GM12878 (cell line): ENCODE measurements around the gene CCDC106. TPM values are rescaled to one million over a fixed set of nuclear protein-coding genes. Genes with fewer than 3 reads are reported as not detected.

ENCODE experiments used
- BACH1 ChIP-seq: fragments of 450-650 bp; IDR thresholded peaks from 2 replicates; pipeline ENCODE4 v1.6.1; 2017; ENCODE audit warnings: mild to moderate bottlenecking, borderline replicate concordance
- LARP7 ChIP-seq: fragments of 450-650 bp; IDR thresholded peaks from 2 replicates; pipeline ENCODE4 v1.6.1; 2017; ENCODE audit warnings: mild to moderate bottlenecking
- MYC ChIP-seq: IDR thresholded peaks from 2 replicates; pipeline ENCODE4 v1.6.1; 2011; ENCODE audit warnings: mild to moderate bottlenecking, low read length, moderate library complexity, inconsistent platforms; ENCODE audit not compliant: insufficient read depth, insufficient replicate concordance, insufficient read length, severe bottlenecking
- PAX5 ChIP-seq: IDR thresholded peaks from 2 replicates; pipeline ENCODE4 v1.6.1; 2011; ENCODE audit warnings: low read depth, low read length, borderline replicate concordance
- RAD51 ChIP-seq: fragments of 450-650 bp; IDR thresholded peaks from 2 replicates; pipeline ENCODE4 v1.6.1; 2016; ENCODE audit warnings: moderate library complexity, mild to moderate bottlenecking, inconsistent platforms
- TCF12 ChIP-seq: IDR thresholded peaks from 2 replicates; pipeline ENCODE4 v1.6.1; 2011; ENCODE audit warnings: low read depth, mild to moderate bottlenecking, low read length
- ZSCAN29 ChIP-seq: fragments of 450-650 bp; IDR thresholded peaks from 2 replicates; pipeline ENCODE4 v1.6.1; 2017; ENCODE audit warnings: mild to moderate bottlenecking, moderate library complexity
- polyA plus RNA-seq, 11 experiments: library from polyadenylated mRNA; depleted of rRNA in 4 of 11; unstranded in 6 of 11; stranded (reverse) in 5 of 11; fragments of >200 nt; fragmentation: Nextera tagmentation in 4 of 11; fragmentation: Illumina TruSeq in 1 of 11; extraction: Ambion mirVana in 4 of 11; extraction: Trizol in 1 of 11; gene quantifications; 1 replicate in 1 of 11; 2 replicates in 10 of 11; pipeline versions ENCODE4 v1.2.1 to v1.2.3, GENCODE V29; 2011 to 2016; ENCODE audit warnings: inconsistent platforms in 2 of 11, missing spikeins in 2 of 11, low read depth in 1 of 11
- total RNA-seq, 4 experiments: library from RNA; depleted of rRNA in 3 of 4; stranded (reverse); fragments of >200 nt in 3 of 4; fragmentation: Illumina TruSeq in 1 of 4; extraction: Trizol in 1 of 4; gene quantifications; 2 replicates each; pipeline versions ENCODE4 v1.2.1 to v1.2.3, GENCODE V29; 2013 to 2021
- TF ChIP-seq, protein P1 (sequence below): IDR thresholded peaks from 2 replicates; pipeline ENCODE4 v1.6.1; 2012; ENCODE audit warnings: low read depth, low read length, improper control_type of control experiment
- TF ChIP-seq, protein P2 (sequence below): fragments of 450-650 bp; conservative IDR thresholded peaks from 2 replicates; pipeline ENCODE4 v1.6.1; 2017; ENCODE audit warnings: mild to moderate bottlenecking, moderate library complexity
- TF ChIP-seq, protein P3 (sequence below): fragments of 450-650 bp; IDR thresholded peaks from 2 replicates; pipeline ENCODE4 v1.6.1; 2017; ENCODE audit warnings: mild to moderate bottlenecking, moderate library complexity
- TF ChIP-seq, protein P4 (sequence below): fragments of 450-650 bp; IDR thresholded peaks from 2 replicates; pipeline ENCODE4 v1.6.1; 2016; ENCODE audit warnings: mild to moderate bottlenecking

CCDC106 gene
- total and polyA plus RNA-seq, 10 of the 15 experiments (the other 5 are each of a cell fraction or from before 2014, with no cell fraction given), result 0.04 to 35.9 (median 19.8) TPM

DNA sequence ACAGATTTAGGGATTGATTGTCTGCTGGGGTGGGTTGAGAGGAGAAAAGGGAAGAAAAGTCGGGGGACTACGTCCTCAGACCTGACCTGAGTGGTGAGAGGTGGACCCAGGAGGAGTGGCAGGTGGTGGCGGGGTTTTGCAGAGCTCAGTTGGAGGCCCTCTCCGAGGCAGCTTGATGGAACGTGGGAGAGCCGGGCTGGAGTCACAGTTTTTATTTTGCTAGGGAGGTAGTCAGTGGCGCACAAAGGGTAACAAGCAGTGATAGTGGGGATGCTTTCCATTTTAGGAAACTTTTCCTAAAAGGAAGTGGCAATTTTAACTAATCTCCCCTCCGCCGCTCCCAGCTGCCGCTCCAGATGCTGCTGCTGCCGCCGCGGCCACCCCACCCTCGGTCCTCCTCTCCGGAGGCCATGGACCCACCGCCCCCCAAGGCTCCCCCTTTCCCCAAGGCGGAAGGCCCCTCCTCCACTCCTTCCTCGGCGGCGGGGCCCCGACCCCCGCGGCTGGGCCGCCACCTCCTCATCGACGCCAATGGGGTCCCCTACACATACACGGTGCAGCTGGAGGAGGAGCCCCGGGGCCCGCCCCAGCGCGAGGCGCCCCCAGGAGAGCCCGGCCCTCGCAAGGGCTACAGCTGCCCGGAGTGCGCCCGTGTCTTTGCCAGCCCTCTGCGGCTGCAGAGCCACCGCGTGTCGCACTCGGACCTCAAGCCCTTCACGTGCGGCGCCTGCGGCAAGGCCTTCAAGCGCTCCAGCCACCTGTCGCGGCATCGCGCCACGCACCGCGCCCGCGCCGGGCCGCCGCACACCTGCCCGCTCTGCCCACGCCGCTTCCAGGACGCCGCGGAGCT is 5.6 kb upstream of the CCDC106 start (continued):
- TF ChIP-seq, protein P1, sequence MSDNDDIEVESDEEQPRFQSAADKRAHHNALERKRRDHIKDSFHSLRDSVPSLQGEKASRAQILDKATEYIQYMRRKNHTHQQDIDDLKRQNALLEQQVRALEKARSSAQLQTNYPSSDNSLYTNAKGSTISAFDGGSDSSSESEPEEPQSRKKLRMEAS, result peak; percentile 74
- TF ChIP-seq RAD51 (no peak), LARP7 (peak; percentile 74), MYC (peak; percentile 38), TCF12 (peak; percentile 21; the same call in 1 of the 2 replicates), ZSCAN29 (0 out of 2 replicates have a peak, but pooled peaks have one; percentile 37), PAX5 (peak; percentile 24; the same call in 1 of the 2 replicates), BACH1 (peak; percentile 71)
- TF ChIP-seq, protein P2, sequence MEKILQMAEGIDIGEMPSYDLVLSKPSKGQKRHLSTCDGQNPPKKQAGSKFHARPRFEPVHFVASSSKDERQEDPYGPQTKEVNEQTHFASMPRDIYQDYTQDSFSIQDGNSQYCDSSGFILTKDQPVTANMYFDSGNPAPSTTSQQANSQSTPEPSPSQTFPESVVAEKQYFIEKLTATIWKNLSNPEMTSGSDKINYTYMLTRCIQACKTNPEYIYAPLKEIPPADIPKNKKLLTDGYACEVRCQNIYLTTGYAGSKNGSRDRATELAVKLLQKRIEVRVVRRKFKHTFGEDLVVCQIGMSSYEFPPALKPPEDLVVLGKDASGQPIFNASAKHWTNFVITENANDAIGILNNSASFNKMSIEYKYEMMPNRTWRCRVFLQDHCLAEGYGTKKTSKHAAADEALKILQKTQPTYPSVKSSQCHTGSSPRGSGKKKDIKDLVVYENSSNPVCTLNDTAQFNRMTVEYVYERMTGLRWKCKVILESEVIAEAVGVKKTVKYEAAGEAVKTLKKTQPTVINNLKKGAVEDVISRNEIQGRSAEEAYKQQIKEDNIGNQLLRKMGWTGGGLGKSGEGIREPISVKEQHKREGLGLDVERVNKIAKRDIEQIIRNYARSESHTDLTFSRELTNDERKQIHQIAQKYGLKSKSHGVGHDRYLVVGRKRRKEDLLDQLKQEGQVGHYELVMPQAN, result peak; percentile 81
- TF ChIP-seq, protein P3, sequence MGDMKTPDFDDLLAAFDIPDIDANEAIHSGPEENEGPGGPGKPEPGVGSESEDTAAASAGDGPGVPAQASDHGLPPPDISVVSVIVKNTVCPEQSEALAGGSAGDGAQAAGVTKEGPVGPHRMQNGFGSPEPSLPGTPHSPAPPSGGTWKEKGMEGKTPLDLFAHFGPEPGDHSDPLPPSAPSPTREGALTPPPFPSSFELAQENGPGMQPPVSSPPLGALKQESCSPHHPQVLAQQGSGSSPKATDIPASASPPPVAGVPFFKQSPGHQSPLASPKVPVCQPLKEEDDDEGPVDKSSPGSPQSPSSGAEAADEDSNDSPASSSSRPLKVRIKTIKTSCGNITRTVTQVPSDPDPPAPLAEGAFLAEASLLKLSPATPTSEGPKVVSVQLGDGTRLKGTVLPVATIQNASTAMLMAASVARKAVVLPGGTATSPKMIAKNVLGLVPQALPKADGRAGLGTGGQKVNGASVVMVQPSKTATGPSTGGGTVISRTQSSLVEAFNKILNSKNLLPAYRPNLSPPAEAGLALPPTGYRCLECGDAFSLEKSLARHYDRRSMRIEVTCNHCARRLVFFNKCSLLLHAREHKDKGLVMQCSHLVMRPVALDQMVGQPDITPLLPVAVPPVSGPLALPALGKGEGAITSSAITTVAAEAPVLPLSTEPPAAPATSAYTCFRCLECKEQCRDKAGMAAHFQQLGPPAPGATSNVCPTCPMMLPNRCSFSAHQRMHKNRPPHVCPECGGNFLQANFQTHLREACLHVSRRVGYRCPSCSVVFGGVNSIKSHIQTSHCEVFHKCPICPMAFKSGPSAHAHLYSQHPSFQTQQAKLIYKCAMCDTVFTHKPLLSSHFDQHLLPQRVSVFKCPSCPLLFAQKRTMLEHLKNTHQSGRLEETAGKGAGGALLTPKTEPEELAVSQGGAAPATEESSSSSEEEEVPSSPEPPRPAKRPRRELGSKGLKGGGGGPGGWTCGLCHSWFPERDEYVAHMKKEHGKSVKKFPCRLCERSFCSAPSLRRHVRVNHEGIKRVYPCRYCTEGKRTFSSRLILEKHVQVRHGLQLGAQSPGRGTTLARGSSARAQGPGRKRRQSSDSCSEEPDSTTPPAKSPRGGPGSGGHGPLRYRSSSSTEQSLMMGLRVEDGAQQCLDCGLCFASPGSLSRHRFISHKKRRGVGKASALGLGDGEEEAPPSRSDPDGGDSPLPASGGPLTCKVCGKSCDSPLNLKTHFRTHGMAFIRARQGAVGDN, result peak; percentile 70
- TF ChIP-seq, protein P4, sequence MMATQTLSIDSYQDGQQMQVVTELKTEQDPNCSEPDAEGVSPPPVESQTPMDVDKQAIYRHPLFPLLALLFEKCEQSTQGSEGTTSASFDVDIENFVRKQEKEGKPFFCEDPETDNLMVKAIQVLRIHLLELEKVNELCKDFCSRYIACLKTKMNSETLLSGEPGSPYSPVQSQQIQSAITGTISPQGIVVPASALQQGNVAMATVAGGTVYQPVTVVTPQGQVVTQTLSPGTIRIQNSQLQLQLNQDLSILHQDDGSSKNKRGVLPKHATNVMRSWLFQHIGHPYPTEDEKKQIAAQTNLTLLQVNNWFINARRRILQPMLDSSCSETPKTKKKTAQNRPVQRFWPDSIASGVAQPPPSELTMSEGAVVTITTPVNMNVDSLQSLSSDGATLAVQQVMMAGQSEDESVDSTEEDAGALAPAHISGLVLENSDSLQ, result 0 out of 2 replicates have a peak, but pooled peaks have one; percentile 12
- TF ChIP-seq, all 136 proteins: peak for 15
